ENCODE measurements around the gene RACK1. TPM values are rescaled to one million over a fixed set of nuclear protein-coding genes. Genes with fewer than 3 reads are reported as not detected.
"Not testable (repeated sequence)": the region's sequence is repeated elsewhere in the genome, so short reads cannot be mapped to it uniquely, and the experiment has no call there.

Gene RACK1
- total and polyA plus RNA-seq, 2 of the 13 experiments (the other 11 are each of a cell fraction or from before 2014, with no cell fraction given) = 2,514 to 6,141 TPM

GRCh38 chr5:181210698-181211097, 33.0 kb downstream of the RACK1 start:
- H3K27ac ChIP-seq (ENCODE audit: extremely low read length, insufficient read depth, low read length); H3K9me3 ChIP-seq (ENCODE audit: low read length); H3K27me3 ChIP-seq (ENCODE audit: control insufficient read depth in 1 of 2, insufficient read depth in 2 of 2, low read length in 2 of 2); H2AFZ ChIP-seq (ENCODE audit: low read length); POLR2A ChIA-PET; FAIRE-seq; DNase-seq (ENCODE audit: low spot score); H3K4me2 ChIP-seq (ENCODE audit: low read depth, low read length); H3K4me1 ChIP-seq (ENCODE audit: insufficient read depth, low read length); H3K36me3 ChIP-seq (replicated peaks in 1 of 2; ENCODE audit: control insufficient read depth in 1 of 2, insufficient read depth in 2 of 2, low read length in 2 of 2); H3K79me2 ChIP-seq (ENCODE audit: insufficient read depth, low read length); CTCF ChIA-PET (ENCODE audit: low intra/inter-chr PET ratio, low total read pairs); H3K4me3 ChIP-seq (replicated peaks in 1 of 3; ENCODE audit: insufficient read depth in 1 of 3, low read depth in 2 of 3, low read length in 3 of 3); intact Hi-C loops (cut with micrococcal nuclease; ENCODE audit: unreplicated experiment); in situ Hi-C loops (cut with HindIII; ENCODE audit: extremely low pct_ligation_motif_present, low pct_unique_long_range_greater_than_20kb); ATAC-seq; H3K9ac ChIP-seq (ENCODE audit: insufficient read depth, low read depth, low read length); BruUV-seq (replicated peaks); H4K20me1 ChIP-seq (ENCODE audit: insufficient read depth, low read length): not testable (repeated sequence)
- TF ChIP-seq ZBTB33 (CRISPR knock-in tag; IDR thresholded peaks at IDR 0.05) = peak; percentile 89; the same call in 1 of the 2 replicates
- WGBS (ENCODE audit: low lambda C conversion rate) = 57% methylated on average over 17 of the region's 17 CpGs

- H3K79me2 ChIP-seq (ENCODE audit: insufficient read depth, low read length); H3K4me1 ChIP-seq (ENCODE audit: insufficient read depth, low read length); H3K4me3 ChIP-seq (replicated peaks in 1 of 3; ENCODE audit: insufficient read depth in 1 of 3, low read depth in 2 of 3, low read length in 3 of 3); in situ Hi-C loops (cut with HindIII; ENCODE audit: extremely low pct_ligation_motif_present, low pct_unique_long_range_greater_than_20kb); FAIRE-seq; ATAC-seq; POLR2A ChIA-PET; BruUV-seq (replicated peaks); intact Hi-C loops (cut with micrococcal nuclease; ENCODE audit: unreplicated experiment); DNase-seq (ENCODE audit: low spot score); H3K36me3 ChIP-seq (replicated peaks in 1 of 2; ENCODE audit: control insufficient read depth in 1 of 2, insufficient read depth in 2 of 2, low read length in 2 of 2); H4K20me1 ChIP-seq (ENCODE audit: insufficient read depth, low read length); H3K9ac ChIP-seq (ENCODE audit: insufficient read depth, low read depth, low read length); H3K4me2 ChIP-seq (ENCODE audit: low read depth, low read length); H3K27ac ChIP-seq (ENCODE audit: extremely low read length, insufficient read depth, low read length); CTCF ChIA-PET (ENCODE audit: low intra/inter-chr PET ratio, low total read pairs); H2AFZ ChIP-seq (ENCODE audit: low read length); H3K9me3 ChIP-seq (ENCODE audit: low read length); TF ChIP-seq NR2F6 (CRISPR knock-in tag; IDR thresholded peaks at IDR 0.05): not testable (repeated sequence)
- H3K27me3 ChIP-seq (ENCODE audit: control insufficient read depth in 1 of 2, insufficient read depth in 2 of 2, low read length in 2 of 2) = peaks cover 0 to 14% of the 10 kb centered on the region in 2 experiments; a peak in 1 of 5 replicates
- peak; percentile 82 for TF ChIP-seq ZNF460 (CRISPR knock-in tag; IDR thresholded peaks at IDR 0.05; ENCODE audit: borderline replicate concordance)
- 0 out of 2 replicates have a peak, but pooled peaks have one; percentile 18 for TF ChIP-seq ZMYM3 (CRISPR knock-in tag; IDR thresholded peaks at IDR 0.05)
- TF ChIP-seq NR2F6 (IDR thresholded peaks at IDR 0.05) = peak; percentile 22; the same call in 1 of the 2 replicates
- 16% methylated on average over 9 of the region's 11 CpGs for WGBS (ENCODE audit: low lambda C conversion rate)
These were observed 33.6 kb downstream of the RACK1 start for GRCh38 chr5:181210148-181210547.

GRCh38 chr5:181209006-181209405, 34.7 kb downstream of the RACK1 start:
- Histone ChIP-seq H3K4me1 (ENCODE audit: insufficient read depth, low read length) (peaks cover 14% of the 10 kb centered on the region), H3K27me3 (ENCODE audit: control insufficient read depth in 1 of 2, insufficient read depth in 2 of 2, low read length in 2 of 2) (peaks cover under 1 to 23% of the 10 kb centered on the region in 2 experiments; a peak in 3 of 5 replicates)
- FAIRE-seq; in situ Hi-C loops (cut with HindIII; ENCODE audit: extremely low pct_ligation_motif_present, low pct_unique_long_range_greater_than_20kb); DNase-seq (ENCODE audit: low spot score); CTCF ChIA-PET (ENCODE audit: low intra/inter-chr PET ratio, low total read pairs); BruUV-seq (replicated peaks); H3K27ac ChIP-seq (ENCODE audit: extremely low read length, insufficient read depth, low read length); ATAC-seq; POLR2A ChIA-PET; intact Hi-C loops (cut with micrococcal nuclease; ENCODE audit: unreplicated experiment); H3K9ac ChIP-seq (ENCODE audit: insufficient read depth, low read depth, low read length); H3K4me2 ChIP-seq (ENCODE audit: low read depth, low read length); H4K20me1 ChIP-seq (ENCODE audit: insufficient read depth, low read length); H3K4me3 ChIP-seq (replicated peaks in 1 of 3; ENCODE audit: insufficient read depth in 1 of 3, low read depth in 2 of 3, low read length in 3 of 3); H3K36me3 ChIP-seq (replicated peaks in 1 of 2; ENCODE audit: control insufficient read depth in 1 of 2, insufficient read depth in 2 of 2, low read length in 2 of 2); H3K79me2 ChIP-seq (ENCODE audit: insufficient read depth, low read length); H3K9me3 ChIP-seq (ENCODE audit: low read length); H2AFZ ChIP-seq (ENCODE audit: low read length): not testable (repeated sequence)
- 72% methylated on average over 24 of the region's 24 CpGs for WGBS (ENCODE audit: low lambda C conversion rate)

Measured in HepG2 (cell line).